ENCODE measurements around the gene PRRX1.

GRCh38 chr1:170623171-170623570 lies 40.8 kb upstream of the PRRX1 start:
- TF ChIP-seq CTCF (conservative IDR thresholded peaks at IDR 0.05 in 1 of 2, IDR thresholded peaks at IDR 0.05 in 1 of 2; ENCODE audit: extremely low read depth in 1 of 2, insufficient read depth in 1 of 2, low read depth in 1 of 2, low read length in 2 of 2) = no peak
- TF ChIP-seq EZH2 (IDR thresholded peaks at IDR 0.05; ENCODE audit: borderline replicate concordance, low read length) = no peak
